Stimulated activated CD4-positive, alpha-beta T cell treated with anti-CD3 and anti-CD28 coated beads, Interleukin-4, amount 100 ng/mL, for 48 hours (primary cell): Measurements from ENCODE around the gene CCDC78.

ENCODE experiments used
- DNase-seq, 2 donors: peaks; one replicate each; pipeline ENCODE4 v3.0.0-alpha.2; 2020; ENCODE audit warnings: low read depth in 2 of 2

CCDC78 gene

DNA sequence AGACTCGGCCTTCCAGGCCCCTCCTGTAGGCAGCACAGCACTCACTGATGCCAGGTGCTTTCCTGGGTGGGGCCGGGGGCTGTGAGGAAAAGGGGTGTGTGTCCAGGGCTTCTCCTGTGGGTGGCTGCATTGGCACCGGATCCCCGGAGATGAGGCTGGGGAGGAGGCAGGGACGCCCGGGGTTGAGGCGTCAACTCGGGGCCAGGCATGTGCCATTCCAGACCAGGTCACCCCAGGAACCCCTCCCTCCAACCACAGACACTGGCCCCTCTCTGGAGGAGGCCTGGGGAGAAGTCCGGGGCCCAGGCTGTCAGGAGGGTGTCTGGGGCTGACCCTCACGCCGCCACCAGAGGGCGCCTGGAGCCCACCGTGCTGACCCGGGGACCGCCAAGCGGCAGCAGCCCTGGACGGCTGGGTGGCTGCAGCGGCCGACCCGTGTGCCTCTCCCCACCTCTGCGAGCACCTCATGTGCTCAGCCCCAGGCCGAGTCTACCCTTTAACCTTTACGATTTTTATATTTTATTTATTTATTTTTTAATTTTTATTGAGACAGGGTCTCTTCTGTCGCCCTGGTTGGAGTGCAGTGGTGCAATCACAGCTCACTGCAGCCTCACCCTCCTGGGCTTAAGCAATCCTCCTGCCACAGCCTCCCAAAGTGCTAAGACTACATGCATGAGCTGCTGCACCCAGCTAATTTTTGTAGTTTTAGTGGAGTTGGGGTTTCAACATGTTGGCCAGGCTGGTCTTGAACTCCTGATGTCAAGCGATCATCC is 14.5 kb downstream of the CCDC78 start:
- DNase-seq = peak; percentile 71 to 73

DNA sequence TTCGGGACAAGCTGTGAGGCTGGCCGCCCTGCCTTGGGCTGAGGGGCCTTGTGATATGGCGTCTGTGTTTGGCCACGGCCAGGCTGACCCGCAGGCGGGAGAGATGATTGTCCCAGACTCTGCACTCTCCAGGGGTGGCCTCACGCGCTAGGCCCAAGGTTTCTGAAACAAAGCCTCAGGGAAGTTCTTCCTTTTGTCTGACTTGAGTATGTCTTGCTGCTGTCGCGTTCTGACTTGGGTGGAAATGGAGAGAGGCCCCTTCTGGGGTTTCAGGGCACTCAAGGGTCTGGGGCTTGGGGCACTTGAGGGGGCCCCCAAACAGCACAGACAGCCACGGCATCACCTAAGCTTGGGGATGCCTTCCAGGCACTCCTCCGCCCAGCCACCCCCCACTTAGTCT is 15.2 kb downstream of the CCDC78 start:
- no peak for DNase-seq

DNA sequence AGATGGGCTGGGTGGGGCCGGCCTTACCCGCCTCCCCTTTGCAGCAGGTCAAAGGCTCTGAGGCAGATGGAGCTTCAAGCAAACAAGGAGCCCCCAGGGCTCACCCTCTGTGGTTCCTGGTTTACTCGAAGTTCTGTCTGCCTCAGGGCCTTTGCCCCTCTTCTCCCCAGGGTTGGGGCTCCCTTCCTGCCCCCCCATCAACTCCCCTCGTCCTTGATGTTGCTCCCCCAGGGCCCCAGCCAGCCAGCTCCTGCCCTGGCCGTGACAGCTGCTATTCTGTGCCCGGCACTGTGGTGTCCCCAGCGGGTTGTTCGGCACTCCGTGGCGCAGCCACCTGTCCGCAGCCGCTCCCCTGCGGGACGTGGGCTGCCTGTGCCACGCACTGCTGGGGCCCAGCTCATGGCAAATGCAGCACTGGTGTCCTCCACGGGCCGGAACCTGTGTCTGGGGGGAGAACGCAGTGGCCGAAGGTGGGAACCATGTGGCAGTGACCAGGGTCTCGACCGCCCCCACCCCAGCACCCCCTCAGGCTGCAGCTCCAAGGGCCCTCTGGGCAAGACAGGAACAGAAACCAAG is 15.7 kb downstream of the CCDC78 start:
- no peak for DNase-seq

DNA sequence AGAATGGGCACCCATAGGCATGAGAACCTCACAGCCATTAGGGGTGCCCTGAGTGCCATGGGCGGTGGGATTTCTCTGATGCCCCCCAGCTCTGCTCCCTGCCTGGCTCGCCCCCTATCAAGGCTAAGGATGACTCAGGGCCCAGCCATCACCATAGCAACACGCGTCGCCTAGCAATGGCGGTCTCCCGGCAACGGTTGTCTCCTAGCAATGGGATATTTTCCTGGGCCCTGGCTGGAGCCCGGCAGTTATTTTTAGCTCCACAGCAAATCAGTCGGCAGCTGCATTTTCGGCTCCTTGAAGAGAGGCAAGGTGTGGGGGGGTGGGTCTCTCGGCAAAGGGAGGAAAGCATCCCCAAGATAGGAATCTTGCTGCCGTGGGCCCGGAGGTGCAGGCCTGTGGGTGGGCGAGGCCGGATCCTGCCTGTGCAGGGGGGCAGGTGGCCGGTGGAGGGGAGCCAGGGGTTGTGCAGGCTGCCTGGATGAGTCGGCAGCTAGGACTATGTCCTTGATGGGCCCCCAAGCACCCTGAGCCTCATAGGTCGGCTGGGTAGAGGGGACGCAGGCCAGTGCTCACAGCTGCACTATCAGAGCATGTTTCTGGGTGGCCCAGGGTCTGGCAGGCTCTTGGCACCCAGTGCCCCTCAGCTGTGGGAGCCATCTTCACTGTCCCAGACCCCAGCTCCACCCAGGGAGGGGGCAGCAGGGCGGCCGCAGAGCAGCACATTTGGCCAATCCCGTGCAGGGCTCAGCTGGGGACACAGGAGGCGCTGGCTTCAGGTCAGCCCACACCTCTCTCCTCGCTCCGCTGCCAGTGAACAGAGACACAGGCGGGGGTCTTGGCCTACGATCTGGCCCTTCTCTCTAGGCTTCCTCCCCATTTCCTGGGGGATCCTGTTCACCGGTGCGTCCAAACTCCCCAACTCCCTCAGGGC is 16.4 kb downstream of the CCDC78 start:
- no peak for DNase-seq

DNA sequence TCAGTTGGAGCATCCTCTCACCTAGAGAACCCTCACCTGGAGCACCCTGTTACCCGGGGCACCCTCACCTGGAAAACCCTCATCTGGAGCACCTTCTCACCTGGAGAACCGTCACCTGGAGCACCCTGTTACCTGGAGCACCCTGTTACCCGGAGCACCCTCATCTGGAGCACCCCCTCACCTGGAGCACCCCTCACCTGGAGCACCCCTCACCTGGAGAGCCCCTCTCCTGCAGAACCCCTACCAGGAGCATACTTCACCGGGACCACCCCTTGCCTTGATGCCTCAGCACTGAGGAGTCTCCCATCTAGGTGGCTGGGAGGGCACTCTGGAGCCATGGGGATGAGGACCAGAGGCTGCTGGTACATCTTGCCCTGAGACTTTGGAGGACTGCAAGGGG is 17.3 kb downstream of the CCDC78 start:
- DNase-seq = no peak

DNA sequence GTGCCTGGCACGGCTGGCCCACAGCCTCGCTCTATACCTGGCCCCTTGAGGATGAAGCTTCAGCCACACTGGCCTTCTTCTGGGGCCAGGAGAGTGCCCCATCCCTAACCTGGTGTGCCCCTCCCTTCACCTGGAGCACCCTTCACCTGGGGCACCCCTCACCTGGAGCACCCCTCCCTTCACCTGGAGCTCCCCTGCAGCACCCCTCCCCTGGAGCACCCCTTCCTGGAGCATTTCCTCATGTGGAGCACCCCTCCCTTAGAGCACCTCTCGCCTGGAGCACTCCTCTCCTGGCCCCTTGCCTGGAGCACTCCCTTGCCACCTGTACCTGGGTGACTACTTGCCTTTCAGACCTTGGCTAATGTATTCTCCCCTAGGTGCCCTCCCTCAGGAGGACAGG is 18.2 kb downstream of the CCDC78 start:
- no peak for DNase-seq

DNA sequence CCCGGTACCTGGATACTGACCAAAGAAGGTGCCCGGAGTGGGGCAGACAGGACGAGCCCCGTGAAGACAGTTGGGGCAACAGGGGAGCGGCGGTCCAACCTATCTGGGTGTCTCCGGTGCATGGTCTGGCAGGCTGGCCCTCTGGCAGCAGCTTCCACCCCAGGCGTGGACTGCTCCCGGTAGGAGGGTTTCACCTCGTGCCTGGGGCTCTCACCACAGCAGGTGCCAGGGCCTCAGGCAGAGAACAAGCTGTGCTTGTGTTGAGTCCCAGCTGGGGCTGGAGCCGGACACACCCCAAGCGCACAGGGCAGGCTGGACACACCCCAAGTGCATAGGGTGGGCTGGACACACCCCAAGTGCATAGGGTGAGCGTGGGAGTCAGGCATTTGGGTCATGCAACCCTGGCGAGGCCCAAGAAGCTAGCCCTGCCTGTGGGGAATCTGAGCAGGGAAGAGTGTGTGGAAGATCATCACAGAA is 19.1 kb downstream of the CCDC78 start:
- no peak for DNase-seq

DNA sequence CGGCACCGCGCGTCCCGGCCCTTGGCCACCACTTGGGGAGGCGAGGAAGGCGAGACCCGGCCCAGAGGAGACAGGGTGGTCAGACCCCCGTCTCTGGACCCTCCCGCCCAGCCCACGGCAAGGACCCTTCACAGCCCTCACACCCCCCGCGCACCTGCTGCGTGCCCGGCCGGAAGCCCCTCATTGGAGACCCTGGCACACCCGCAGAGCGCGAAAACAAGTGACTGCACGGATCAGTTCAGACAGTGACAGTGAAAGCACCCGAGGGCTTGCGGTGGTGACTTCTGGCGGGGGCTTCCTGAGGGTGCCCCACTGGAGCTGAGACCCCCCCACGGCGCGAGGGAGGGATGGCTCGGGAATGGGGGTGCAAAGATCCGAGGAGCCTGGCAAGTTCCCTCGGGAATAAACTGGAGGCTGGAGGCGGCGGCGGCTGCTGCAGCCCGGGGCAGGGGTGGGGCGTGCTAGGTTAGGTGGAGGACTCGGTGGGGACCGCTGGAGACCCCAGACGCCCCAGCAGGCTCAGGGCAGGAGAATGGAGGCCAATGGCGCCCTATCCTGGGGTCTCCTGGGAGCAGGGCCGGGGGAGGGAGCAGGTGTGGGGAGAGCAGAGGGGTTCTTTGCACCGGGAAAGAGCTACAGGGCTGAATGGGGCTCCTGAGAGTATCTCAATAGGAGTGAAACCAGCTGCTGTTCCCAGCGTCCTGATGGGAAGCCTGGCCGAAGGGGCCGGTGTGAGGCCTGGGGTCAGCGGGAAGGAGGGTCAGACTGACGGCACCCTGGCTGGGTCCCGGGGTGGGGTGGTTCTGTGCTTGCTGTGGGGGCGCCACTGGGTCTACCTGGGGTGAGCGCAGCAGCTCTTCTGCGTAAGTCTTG is 19.8 kb downstream of the CCDC78 start:
- DNase-seq = no peak

DNA sequence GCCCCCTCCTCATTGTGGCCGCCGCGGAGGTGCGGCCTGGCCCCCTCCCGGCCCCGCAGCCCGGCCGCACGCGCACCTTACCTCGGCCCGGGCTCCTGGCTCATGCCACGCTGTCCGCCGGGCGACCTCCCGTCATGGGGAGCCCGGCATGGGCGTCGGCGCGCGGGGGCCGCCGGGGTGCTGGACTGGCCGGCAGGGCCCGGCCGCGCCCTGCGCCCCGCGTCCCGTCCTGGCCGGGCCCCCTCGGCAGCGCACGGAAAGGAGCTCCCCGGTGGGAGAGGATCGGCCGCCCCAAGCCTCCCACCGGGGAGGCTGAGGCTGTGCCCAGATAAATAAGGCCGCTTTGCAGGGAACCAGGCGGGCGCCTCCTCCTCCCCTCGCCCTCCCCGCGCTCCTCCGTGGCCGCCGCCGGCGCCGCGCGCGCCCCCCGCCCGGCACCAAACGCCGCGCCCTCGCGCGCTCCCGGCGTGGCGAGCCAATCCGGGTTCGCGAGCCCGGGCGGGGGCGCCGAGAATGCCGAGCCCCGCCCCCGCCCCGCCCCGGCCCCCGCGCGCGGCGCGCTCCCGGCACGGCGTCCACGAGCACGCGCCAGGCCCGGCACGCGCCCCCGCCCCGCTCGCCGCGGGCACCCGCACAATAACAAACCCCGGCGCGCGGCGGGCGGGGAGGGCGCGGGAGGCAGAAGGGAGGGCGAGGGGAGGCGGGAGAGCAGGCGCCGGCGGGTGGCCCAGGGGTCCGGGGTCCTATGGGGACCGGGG is 20.6 kb downstream of the CCDC78 start, which contains the start of gene FBXL16:
Gene FBXL16 (minus strand): TSS at position 371 of the 758 bp plus-strand sequence. CDS start 8,396 bp downstream, outside the sequence.
- no peak for DNase-seq

DNA sequence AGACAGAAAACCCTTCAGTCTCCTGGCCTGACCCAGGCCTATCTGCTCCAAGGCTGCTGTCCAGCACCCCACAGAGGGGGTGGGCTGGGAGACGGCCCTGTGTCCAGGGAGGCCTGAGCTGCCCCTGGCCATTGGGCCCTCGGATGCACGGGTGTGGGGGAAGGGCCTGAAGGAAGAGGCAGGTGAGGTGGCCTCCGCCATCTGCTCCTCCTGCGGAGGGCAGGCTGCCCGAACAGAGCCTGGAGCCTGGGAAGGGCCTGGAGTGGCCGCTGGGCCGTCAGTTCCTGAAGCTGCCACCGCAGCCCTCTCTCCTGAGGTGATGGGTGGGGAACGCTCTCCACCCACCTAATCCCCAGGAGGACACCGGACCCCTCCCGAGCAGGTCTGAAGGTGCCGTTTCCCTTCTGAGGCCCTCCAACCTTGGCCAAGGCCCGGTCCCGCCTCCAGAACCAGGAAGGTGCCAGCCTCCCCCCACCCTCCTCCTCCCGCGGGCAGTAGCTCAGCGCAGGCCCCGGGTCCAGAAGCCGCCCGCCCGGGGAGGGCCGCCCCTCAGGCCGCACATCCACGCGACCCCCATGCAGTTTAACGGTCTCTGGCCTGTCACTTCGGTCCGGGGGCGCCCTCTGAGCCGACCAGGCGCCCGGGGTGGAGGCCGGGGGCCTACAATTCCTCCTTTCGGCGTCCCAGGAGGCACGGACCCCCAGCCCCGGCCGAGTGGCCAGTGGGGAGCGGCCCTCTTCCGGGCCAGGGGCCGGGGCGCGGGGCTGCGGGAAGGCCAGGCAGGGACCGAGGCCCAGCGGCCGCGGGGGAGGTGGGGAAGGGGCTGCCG is 21.5 kb downstream of the CCDC78 start:
- no peak for DNase-seq

DNA sequence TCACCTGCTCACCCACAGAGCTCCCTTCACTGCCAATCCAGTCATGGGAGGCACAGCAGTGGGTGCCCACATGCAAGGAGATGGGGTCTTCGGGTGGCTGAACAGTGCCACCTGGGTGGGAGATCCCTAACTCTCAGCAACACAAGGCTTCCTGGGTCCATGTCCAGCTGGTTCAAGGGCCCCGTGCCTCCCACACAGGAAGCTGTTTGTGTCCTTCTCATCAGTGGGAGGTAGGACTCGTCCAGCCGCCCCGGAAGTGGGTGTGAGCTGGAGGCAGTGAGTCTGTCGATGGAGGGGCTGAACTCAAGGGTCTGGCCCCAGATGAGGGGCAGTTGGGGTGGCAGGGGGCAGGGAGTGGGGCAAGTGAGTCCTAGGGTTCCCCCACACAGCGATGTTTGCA is 22.2 kb downstream of the CCDC78 start:
- no peak for DNase-seq

DNA sequence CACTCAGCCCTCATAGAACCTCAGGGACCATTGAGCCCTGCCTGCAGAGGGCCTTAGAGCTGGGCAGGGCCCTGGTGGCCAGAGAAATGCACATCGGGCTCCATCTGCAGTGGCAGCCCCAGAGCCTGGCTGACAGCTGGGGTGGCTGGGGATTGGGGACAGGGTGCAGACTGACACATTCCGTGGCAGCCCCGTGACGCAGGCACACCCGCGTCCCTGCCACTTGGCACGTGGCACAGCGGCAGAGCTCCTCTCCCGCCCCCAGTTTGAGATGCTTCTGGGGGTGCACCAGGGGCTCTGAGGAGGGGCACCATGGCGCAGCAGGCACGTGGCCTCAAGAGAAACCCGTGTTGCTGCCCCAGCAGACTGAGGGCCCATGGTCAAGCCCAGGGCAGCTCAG is 22.8 kb downstream of the CCDC78 start:
- DNase-seq = no peak

DNA sequence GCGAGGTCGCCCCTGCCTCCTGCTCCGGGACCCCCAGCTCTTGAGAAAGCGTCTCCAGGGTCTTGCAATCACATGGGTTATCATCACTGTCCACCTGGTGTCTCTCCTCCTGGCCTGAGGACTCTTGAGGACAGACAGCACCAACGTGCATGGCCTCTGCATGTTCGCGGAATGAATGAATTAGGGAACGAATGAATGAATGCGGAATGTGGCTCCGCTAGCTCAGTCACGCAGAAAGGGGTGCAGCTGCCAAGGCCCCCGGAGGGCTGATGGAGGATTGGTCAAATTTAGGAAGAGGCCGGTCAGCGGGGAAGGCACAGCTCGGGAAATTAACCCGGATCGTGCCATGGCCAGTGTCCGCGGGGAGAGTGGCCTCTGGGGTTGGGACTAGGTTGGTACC is 23.9 kb downstream of the CCDC78 start:
- DNase-seq = no peak

DNA sequence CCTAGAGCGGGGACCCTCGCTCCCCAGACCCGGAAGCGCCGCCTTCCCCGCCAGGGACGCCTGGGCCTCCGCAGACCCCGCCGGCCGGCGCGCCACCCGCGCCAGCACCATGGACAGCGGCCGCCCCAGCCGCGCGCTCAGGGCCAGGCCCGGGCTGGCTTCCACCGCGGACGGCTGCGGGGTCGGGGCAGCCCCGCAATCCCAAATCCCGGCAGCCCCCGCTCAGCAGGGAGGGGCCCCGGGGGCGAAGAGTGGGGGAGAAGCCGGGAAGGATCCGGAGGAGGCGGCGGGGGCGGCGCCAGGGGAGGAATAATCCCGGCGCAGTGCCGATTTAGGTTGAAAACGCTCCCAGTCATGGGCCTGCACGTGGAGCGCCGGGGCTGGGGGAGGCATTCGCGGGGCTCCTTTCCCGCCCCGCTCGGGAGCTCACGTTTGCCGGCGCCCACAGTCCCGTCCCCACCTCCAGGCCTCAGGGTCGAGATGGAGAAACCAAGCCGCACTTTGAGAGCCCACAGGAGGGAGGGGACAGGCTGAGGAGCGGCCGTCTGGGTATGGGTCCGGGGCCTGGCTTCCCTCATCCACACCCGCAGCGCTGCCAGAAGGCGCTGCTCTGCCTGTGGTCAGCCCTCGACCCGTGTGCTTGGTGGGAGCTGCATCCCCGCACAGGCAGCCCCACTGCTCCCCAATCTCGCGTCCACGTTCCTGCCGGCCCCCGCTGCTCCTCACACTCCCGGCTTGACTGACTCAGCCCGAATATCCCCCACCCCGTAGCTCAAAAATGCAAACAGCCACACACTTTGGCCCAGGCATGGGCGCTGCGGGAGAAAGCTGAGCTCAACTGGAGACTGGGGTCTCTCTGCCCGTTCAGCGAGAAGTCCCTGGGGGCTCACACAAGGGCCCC is 25.3 kb downstream of the CCDC78 start:
- DNase-seq = no peak

DNA sequence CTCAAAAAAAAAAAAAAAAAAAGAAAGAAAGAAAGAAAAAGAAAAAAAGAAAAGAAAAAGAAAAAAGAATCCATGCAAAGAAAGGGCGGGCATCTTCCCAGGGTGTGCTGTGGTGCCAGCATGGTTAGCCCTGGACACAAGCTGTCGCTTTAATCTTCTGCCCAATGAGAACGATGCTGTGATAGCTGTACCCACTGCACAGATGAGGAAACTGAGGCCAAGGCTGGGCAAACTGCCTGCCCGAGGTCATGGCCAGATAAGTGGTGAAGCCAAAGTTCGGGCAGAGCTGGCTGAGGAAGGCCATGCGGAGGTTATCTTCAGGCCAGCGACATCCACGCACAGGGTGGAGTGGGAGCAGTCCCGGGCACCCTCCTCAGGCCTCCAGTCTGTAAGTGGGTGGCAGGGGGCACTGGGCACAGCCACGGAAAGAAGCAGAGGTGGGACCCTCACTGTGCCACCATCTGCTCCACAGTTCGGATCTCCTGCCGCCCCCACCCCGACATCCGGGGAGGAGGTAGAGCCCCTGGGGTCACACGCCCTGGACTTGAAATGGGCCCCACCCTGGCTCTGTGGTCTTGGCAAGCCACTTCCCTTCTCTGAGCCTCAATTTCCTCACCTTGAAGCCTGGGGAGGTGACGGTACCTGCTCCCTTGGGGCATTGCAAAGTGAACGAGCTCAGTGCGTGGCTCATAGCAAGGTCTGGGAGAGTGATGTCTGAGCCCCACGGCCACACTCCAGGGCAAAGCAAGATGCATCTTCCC is 27.2 kb downstream of the CCDC78 start:
- DNase-seq = no peak

DNA sequence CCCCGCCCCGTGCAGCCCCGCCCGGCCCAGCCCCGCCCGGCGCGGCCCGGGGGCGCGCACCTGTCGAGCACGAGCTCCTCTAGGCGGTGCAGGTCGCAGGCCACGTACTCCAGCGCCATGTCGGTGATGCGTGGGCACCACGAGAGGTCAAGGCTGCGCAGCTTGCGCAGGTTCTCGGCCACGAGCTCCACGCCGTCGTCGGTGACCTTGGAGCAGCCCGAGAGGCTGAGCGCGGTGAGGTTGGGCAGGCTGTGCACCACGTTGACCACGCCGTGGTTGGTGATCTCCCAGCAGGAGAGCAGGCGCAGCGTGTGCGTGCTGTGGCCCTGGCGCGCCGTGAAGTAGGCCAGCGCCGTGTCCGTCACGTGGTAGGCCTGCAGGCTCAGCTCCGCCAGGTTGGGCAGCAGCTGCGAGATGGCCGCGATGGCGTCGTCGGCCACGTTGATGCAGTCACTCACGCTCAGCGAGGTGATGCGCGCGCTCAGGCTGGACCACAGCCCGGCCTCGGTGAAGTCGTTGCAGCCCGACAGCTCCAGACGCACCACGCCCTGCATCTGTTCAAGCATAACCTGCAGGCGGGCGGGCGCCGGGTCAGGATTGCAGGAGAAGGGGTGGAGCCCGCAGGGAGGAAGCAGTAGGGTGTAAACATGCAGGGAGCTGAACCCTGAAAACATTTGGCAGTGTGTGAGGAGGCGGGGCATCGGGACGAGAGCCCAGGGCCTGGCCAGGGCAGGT is 30.7 kb downstream of the CCDC78 start:
- peak; percentile 62 to 64 for DNase-seq

DNA sequence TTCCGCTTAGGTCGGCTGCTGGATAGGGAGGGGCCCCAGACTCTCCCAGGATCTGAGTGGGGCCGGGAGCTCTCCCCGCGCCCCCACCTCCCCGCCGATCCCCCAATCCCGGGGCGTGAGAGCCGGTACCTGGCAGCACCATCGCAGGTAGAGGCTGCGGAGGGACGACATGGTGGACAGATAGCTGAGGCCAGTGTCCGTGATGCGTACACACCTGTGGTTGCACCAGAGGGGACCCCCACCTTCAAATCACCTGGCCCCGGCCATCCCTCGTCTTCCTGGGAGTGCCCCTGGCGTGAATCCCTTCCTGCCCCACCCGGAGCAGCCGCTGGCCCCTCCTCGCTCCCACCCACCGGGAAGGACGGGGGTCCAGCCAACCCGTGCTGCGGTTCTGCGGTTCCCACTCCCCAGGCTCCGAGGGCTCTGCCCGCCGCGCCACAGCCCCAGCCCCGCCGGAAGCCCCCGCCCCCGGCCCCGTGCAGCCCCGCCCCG is 31.3 kb downstream of the CCDC78 start:
- DNase-seq = no peak
